ENCODE results near the gene DNAH6.

Gene DNAH6

GRCh38 chr2:84844141-84844540 lies 327.8 kb downstream of the DNAH6 start:
- Histone ChIP-seq H3K27me3 (ENCODE audit: control insufficient read depth, insufficient read depth, low read length, poor library complexity, severe bottlenecking) (no peaks in the 10 kb centered on the region), H3K27ac (ENCODE audit: insufficient read depth, low read depth, low read length, poor library complexity, severe bottlenecking) (no peak overlapping the region), H3K4me3 (ENCODE audit: insufficient read depth, low read depth, low read length) (no peak overlapping the region), H3K4me1 (ENCODE audit: control insufficient read depth, insufficient read depth, low read length) (peaks cover 12% of the 10 kb centered on the region), H3K9me3 (ENCODE audit: control insufficient read depth, low read length) (no peaks in the 10 kb centered on the region), H3K36me3 (ENCODE audit: control insufficient read depth, insufficient read depth, low read length) (no peaks in the 10 kb centered on the region)
- WGBS, 2 experiments: 91 to 96% methylated on average over 8 of the region's 8 CpGs

GRCh38 chr2:84846041-84846663 lies 329.9 kb downstream of the DNAH6 start:
- Histone ChIP-seq H3K36me3 (ENCODE audit: control insufficient read depth, insufficient read depth, low read length) (no peaks in the 10 kb centered on the region), H3K27me3 (ENCODE audit: control insufficient read depth, insufficient read depth, low read length, poor library complexity, severe bottlenecking) (no peaks in the 10 kb centered on the region), H3K4me1 (ENCODE audit: control insufficient read depth, insufficient read depth, low read length) (peaks cover 4% of the 10 kb centered on the region), H3K9me3 (ENCODE audit: control insufficient read depth, low read length) (no peaks in the 10 kb centered on the region), H3K27ac (ENCODE audit: insufficient read depth, low read depth, low read length, poor library complexity, severe bottlenecking) (no peak overlapping the region), H3K4me3 (ENCODE audit: insufficient read depth, low read depth, low read length) (no peak overlapping the region)
- 89 to 93% methylated on average over 5 of the region's 5 CpGs for WGBS, 2 experiments

GRCh38 chr2:84846741-84847142 lies 330.4 kb downstream of the DNAH6 start:
- H3K27me3 ChIP-seq (ENCODE audit: control insufficient read depth, insufficient read depth, low read length, poor library complexity, severe bottlenecking): no peaks in the 10 kb centered on the region
- no peaks in the 10 kb centered on the region for H3K36me3 ChIP-seq (ENCODE audit: control insufficient read depth, insufficient read depth, low read length)
- WGBS, 2 experiments: 88 to 93% methylated on average over 2 of the region's 2 CpGs
- H3K4me3 ChIP-seq (ENCODE audit: insufficient read depth, low read depth, low read length): no peak overlapping the region
- peaks cover 4% of the 10 kb centered on the region for H3K4me1 ChIP-seq (ENCODE audit: control insufficient read depth, insufficient read depth, low read length)
- H3K9me3 ChIP-seq (ENCODE audit: control insufficient read depth, low read length): no peaks in the 10 kb centered on the region
- H3K27ac ChIP-seq (ENCODE audit: insufficient read depth, low read depth, low read length, poor library complexity, severe bottlenecking): no peak overlapping the region

- H3K36me3 ChIP-seq (ENCODE audit: control insufficient read depth, insufficient read depth, low read length): no peaks in the 10 kb centered on the region
- H3K27me3 ChIP-seq (ENCODE audit: control insufficient read depth, insufficient read depth, low read length, poor library complexity, severe bottlenecking): no peaks in the 10 kb centered on the region
- H3K9me3 ChIP-seq (ENCODE audit: control insufficient read depth, low read length): no peaks in the 10 kb centered on the region
- 83 to 92% methylated on average over 5 of the region's 5 CpGs for WGBS, 2 experiments
- no peak overlapping the region for H3K4me3 ChIP-seq (ENCODE audit: insufficient read depth, low read depth, low read length)
- no peak overlapping the region for H3K27ac ChIP-seq (ENCODE audit: insufficient read depth, low read depth, low read length, poor library complexity, severe bottlenecking)
- peaks cover 4% of the 10 kb centered on the region for H3K4me1 ChIP-seq (ENCODE audit: control insufficient read depth, insufficient read depth, low read length)
Measured at GRCh38 chr2:84847326-84848050, 331.2 kb downstream of the DNAH6 start.

GRCh38 chr2:84849271-84849952 lies 333.1 kb downstream of the DNAH6 start:
- no peaks in the 10 kb centered on the region for H3K9me3 ChIP-seq (ENCODE audit: control insufficient read depth, low read length)
- WGBS, 2 experiments: 91% methylated on average over 8 of the region's 8 CpGs
- H3K36me3 ChIP-seq (ENCODE audit: control insufficient read depth, insufficient read depth, low read length): no peaks in the 10 kb centered on the region

GRCh38 chr2:84850471-84850870 lies 334.2 kb downstream of the DNAH6 start:
- H3K4me3 ChIP-seq (ENCODE audit: insufficient read depth, low read depth, low read length): no peak overlapping the region
- H3K9me3 ChIP-seq (ENCODE audit: control insufficient read depth, low read length): no peaks in the 10 kb centered on the region
- no peak overlapping the region for H3K27ac ChIP-seq (ENCODE audit: insufficient read depth, low read depth, low read length, poor library complexity, severe bottlenecking)
- peaks cover 4% of the 10 kb centered on the region for H3K4me1 ChIP-seq (ENCODE audit: control insufficient read depth, insufficient read depth, low read length)
- peaks cover 13% of the 10 kb centered on the region for H3K27me3 ChIP-seq (ENCODE audit: control insufficient read depth, insufficient read depth, low read length, poor library complexity, severe bottlenecking)
- H3K36me3 ChIP-seq (ENCODE audit: control insufficient read depth, insufficient read depth, low read length): no peaks in the 10 kb centered on the region
- 90 to 94% methylated on average over 4 of the region's 4 CpGs for WGBS, 2 experiments

More at GRCh38 chr2:84849271-84849952, 333.1 kb downstream of the DNAH6 start:
- H3K4me1 ChIP-seq (ENCODE audit: control insufficient read depth, insufficient read depth, low read length): peaks cover 4% of the 10 kb centered on the region
- no peak overlapping the region for H3K4me3 ChIP-seq (ENCODE audit: insufficient read depth, low read depth, low read length)
- no peak overlapping the region for H3K27ac ChIP-seq (ENCODE audit: insufficient read depth, low read depth, low read length, poor library complexity, severe bottlenecking)
- peaks cover 3% of the 10 kb centered on the region for H3K27me3 ChIP-seq (ENCODE audit: control insufficient read depth, insufficient read depth, low read length, poor library complexity, severe bottlenecking)

DNA sequence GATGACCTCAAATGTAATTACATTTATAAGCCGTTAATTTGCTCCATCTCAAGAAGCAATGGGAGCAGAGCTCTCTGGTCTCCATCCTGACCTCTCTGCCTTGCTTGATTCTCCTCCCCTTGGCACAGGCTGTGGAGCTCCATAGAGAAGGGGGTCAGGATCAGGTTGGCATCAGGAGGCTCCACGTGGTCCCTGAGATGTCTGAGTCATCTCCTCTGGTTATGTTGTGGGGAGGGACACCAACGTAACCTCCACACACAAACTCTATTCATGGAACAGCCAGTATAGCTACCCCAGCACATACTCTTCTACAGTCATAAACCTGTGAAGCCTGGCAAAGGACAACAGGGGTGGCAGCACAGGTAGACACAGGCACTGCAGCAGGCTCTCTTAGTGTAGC lies 335.6 kb downstream of the DNAH6 start:
- H3K4me1 ChIP-seq (ENCODE audit: control insufficient read depth, insufficient read depth, low read length): peaks cover 3% of the 10 kb centered on the region

DNA sequence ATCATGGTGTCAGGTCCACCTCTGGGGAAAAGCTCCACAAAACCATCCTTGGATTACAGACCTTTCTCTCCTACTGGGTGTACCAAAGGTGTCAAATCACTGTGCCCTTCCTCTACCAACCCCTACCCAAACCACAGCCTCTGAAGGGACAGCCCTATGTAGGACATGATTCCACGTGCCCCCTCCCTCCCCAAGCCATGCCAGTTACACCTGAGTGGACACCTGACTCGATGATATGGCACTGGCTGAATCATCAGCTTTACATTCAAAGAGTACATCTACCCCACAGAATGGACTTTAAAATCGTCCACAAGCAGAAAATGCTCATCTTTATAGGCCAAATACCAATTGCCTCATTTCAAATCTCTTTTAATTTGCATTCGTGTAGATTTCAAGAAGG lies 338.6 kb downstream of the DNAH6 start:
- WGBS, 2 experiments: 79 to 81% methylated on average over 4 of the region's 4 CpGs
- Histone ChIP-seq H3K36me3 (ENCODE audit: control insufficient read depth, insufficient read depth, low read length) (no peaks in the 10 kb centered on the region), H3K27me3 (ENCODE audit: control insufficient read depth, insufficient read depth, low read length, poor library complexity, severe bottlenecking) (peaks cover 29% of the 10 kb centered on the region), H3K27ac (ENCODE audit: insufficient read depth, low read depth, low read length, poor library complexity, severe bottlenecking) (no peak overlapping the region), H3K4me1 (ENCODE audit: control insufficient read depth, insufficient read depth, low read length) (peaks cover 4% of the 10 kb centered on the region), H3K9me3 (ENCODE audit: control insufficient read depth, low read length) (no peaks in the 10 kb centered on the region), H3K4me3 (ENCODE audit: insufficient read depth, low read depth, low read length) (no peak overlapping the region)

More for the DNA sequence above, 335.6 kb downstream of the DNAH6 start:
- Histone ChIP-seq H3K4me3 (ENCODE audit: insufficient read depth, low read depth, low read length) (no peak overlapping the region), H3K36me3 (ENCODE audit: control insufficient read depth, insufficient read depth, low read length) (no peaks in the 10 kb centered on the region), H3K9me3 (ENCODE audit: control insufficient read depth, low read length) (no peaks in the 10 kb centered on the region), H3K27ac (ENCODE audit: insufficient read depth, low read depth, low read length, poor library complexity, severe bottlenecking) (no peak overlapping the region), H3K27me3 (ENCODE audit: control insufficient read depth, insufficient read depth, low read length, poor library complexity, severe bottlenecking) (peaks cover 19% of the 10 kb centered on the region)
- 95 to 96% methylated on average over 3 of the region's 3 CpGs for whole genome bisulfite sequencing, 2 experiments

DNA sequence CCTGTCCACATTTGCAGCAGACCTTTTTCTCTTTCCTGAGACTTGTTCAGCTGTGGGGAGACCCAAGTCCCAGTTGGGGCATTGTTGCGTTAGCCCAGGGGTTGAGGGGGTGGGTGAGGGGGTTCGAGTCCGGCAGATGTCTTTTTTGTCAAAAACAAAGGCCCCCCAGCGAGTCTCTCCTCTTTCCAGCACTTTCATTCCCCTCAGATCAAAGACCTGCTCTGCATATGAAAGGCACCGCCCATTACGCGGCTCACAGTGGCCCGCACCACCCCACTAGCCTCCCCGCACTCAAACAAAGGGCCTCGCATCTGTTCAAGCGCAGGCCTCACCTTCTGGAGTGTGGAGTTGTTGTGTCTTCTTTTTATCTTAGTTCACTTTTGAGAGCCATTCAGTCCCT lies 339.4 kb downstream of the DNAH6 start:
- Histone ChIP-seq H3K4me3 (ENCODE audit: insufficient read depth, low read depth, low read length) (no peak overlapping the region), H3K4me1 (ENCODE audit: control insufficient read depth, insufficient read depth, low read length) (peaks cover 4% of the 10 kb centered on the region), H3K36me3 (ENCODE audit: control insufficient read depth, insufficient read depth, low read length) (no peaks in the 10 kb centered on the region), H3K27ac (ENCODE audit: insufficient read depth, low read depth, low read length, poor library complexity, severe bottlenecking) (peak overlapping the region; percentile 60), H3K27me3 (ENCODE audit: control insufficient read depth, insufficient read depth, low read length, poor library complexity, severe bottlenecking) (peaks cover 29% of the 10 kb centered on the region), H3K9me3 (ENCODE audit: control insufficient read depth, low read length) (no peaks in the 10 kb centered on the region)
- WGBS, 2 experiments: 0 to 1% methylated on average over 5 to 11 of the region's 11 CpGs

DNA sequence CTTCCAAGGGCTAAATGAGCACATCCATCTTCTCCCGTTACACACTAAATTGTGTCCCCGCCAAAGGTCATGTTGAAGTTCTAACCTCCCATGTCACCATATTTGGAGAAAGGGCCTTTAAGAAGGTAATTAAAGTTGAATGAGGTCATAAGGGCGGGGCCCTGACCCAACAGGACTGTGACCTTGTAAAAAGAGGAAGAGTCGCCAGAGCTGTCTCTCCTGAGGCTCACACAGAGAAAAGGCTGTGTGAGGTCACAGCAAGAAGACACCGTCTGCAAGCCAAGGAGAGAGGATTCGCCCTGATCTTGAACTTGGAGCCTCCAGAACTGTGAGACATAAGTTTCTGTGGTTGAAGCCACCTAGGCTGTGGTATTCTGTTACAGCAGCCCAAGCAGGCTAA lies 340.5 kb downstream of the DNAH6 start:
- Histone ChIP-seq H3K4me3 (ENCODE audit: insufficient read depth, low read depth, low read length) (no peak overlapping the region), H3K27ac (ENCODE audit: insufficient read depth, low read depth, low read length, poor library complexity, severe bottlenecking) (no peak overlapping the region), H3K36me3 (ENCODE audit: control insufficient read depth, insufficient read depth, low read length) (no peaks in the 10 kb centered on the region), H3K4me1 (ENCODE audit: control insufficient read depth, insufficient read depth, low read length) (peaks cover 4% of the 10 kb centered on the region), H3K27me3 (ENCODE audit: control insufficient read depth, insufficient read depth, low read length, poor library complexity, severe bottlenecking) (peaks cover 29% of the 10 kb centered on the region), H3K9me3 (ENCODE audit: control insufficient read depth, low read length) (no peaks in the 10 kb centered on the region)
- 85 to 92% methylated on average over 6 of the region's 6 CpGs for WGBS, 2 experiments
